Stimulated activated CD4-positive, alpha-beta T cell treated with anti-CD3 and anti-CD28 coated beads, Interleukin-4, amount 100 ng/mL, for 1 hour (primary cell): ENCODE results near the gene DHRSX.
A peak's percentile ranks its signal among the peaks of the same experiment; 100 is the strongest.
"Not testable (repeated sequence)": the region's sequence is repeated elsewhere in the genome, so short reads cannot be mapped to it uniquely, and the experiment has no call there.

Experiments used
- DNase-seq: peaks from one replicate; pipeline ENCODE4 v3.0.0-alpha.2; 2020

The DHRSX gene

GRCh38 chrX:2517055-2517454, 16.3 kb upstream of the DHRSX start:
- no peak for DNase-seq

GRCh38 chrX:2516623-2517022, 15.8 kb upstream of the DHRSX start:
- DNase-seq, result no peak

- no peak for DNase-seq
Measured at GRCh38 chrX:2514131-2514530, 13.4 kb upstream of the DHRSX start.

- no peak for DNase-seq
Measured at GRCh38 chrX:2513121-2513664, 12.4 kb upstream of the DHRSX start.

- no peak for DNase-seq
Measured at GRCh38 chrX:2512501-2512900, 11.7 kb upstream of the DHRSX start.

- DNase-seq, result no peak
Measured at GRCh38 chrX:2511326-2511725, 10.6 kb upstream of the DHRSX start.

GRCh38 chrX:2508648-2509335, 8.0 kb upstream of the DHRSX start:
- no peak for DNase-seq

- no peak for DNase-seq
Measured at GRCh38 chrX:2507904-2508627, 7.3 kb upstream of the DHRSX start.

- no peak for DNase-seq
Measured at GRCh38 chrX:2507196-2507595, 6.4 kb upstream of the DHRSX start.

GRCh38 chrX:2505341-2505740, 4.6 kb upstream of the DHRSX start:
- DNase-seq, result not testable (repeated sequence)

GRCh38 chrX:2504706-2505332, 4.0 kb upstream of the DHRSX start:
- DNase-seq, result no peak

- no peak for DNase-seq
Measured at GRCh38 chrX:2503591-2504500, 3.1 kb upstream of the DHRSX start.

- DNase-seq, result no peak
Measured at GRCh38 chrX:2502668-2503519, 2.1 kb upstream of the DHRSX start.

- DNase-seq, result no peak
Measured at GRCh38 chrX:2502120-2502667, 1.4 kb upstream of the DHRSX start.

GRCh38 chrX:2501559-2502102, 855 bp upstream of the DHRSX start:
- no peak for DNase-seq

GRCh38 chrX:2500091-2500802, 529 bp downstream of the DHRSX start:
- DNase-seq, result peak; percentile 56

- DNase-seq, result no peak
Measured at GRCh38 chrX:2499507-2499906, 1.3 kb downstream of the DHRSX start.

- DNase-seq, result no peak
Measured at GRCh38 chrX:2498781-2499302, 1.9 kb downstream of the DHRSX start.

GRCh38 chrX:2497961-2498780, 2.6 kb downstream of the DHRSX start:
- DNase-seq, result no peak
